Ishikawa (cell line): ENCODE measurements around the gene HIPK4.

Experiments
- CEBPB ChIP-seq: IDR thresholded peaks from 2 replicates; pipeline ENCODE4 v1.6.1; 2012
- EGR1 ChIP-seq: IDR thresholded peaks from 2 replicates; pipeline ENCODE4 v1.6.1; 2012
- EP300 ChIP-seq: IDR thresholded peaks from 2 replicates; pipeline ENCODE4 v1.6.1; 2012; ENCODE audit warnings: borderline replicate concordance
- FOXM1 ChIP-seq: IDR thresholded peaks from 2 replicates; pipeline ENCODE4 v1.6.1; 2012; ENCODE audit warnings: low read depth, borderline replicate concordance
- RAD21 ChIP-seq: IDR thresholded peaks from 2 replicates; pipeline ENCODE4 v1.6.1; 2012; ENCODE audit warnings: low read depth
- TEAD4 ChIP-seq: IDR thresholded peaks from 2 replicates; pipeline ENCODE4 v1.6.1; 2012
- YY1 ChIP-seq: IDR thresholded peaks from 2 replicates; pipeline ENCODE4 v1.6.1; 2012; ENCODE audit warnings: low read depth

- no peak for TF ChIP-seq CEBPB
- no peak for TF ChIP-seq YY1
- TF ChIP-seq RAD21 = no peak
- no peak for TF ChIP-seq FOXM1
- no peak for TF ChIP-seq EGR1
- no peak for TF ChIP-seq EP300
- no peak for TF ChIP-seq TEAD4
Observed at GRCh38 chr19:40341601-40342482, 48.1 kb downstream of the HIPK4 start.
